Skin of body (tissue), 2 donors: Measurements from ENCODE around the gene RNPEPL1. TPM values are rescaled to one million over a fixed set of nuclear protein-coding genes. Genes with fewer than 3 reads are reported as not detected.
A peak's percentile ranks its signal among the peaks of the same experiment; 100 is the strongest.

ENCODE experiments used
- DNase-seq: peaks from one replicate; lab custom pipeline; 2025; lab: John Stamatoyannopoulos, UW
- total RNA-seq: library from RNA; depleted of rRNA; stranded (reverse); fragments of >200 nt; gene quantifications from one replicate; pipeline ENCODE4 v1.2.3, GENCODE V29; 2014

RNPEPL1 gene
- total RNA-seq, 1 donor from 2014 or later, result 12.0 TPM

DNA sequence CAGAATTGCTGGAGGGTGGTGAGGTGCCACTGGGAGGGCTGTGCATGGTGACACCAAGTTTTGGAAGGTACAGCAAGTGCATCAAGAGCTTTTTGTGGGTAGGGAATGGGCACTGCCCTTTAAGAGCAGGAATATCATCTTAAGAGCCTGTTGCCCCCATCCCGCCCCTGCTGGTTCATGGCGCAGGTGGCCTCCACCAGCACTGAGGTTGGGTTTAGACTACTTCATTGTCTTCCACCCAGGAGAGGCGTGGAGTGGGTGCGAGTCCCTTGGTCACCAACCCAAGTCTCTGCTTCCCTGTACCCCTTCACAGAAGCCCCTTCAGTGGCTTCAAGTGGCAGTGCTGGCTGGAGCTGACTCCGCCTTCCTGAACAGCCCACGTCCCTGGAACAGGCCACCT, 7.8 kb downstream of the RNPEPL1 start:
- DNase-seq, result no peak

DNA sequence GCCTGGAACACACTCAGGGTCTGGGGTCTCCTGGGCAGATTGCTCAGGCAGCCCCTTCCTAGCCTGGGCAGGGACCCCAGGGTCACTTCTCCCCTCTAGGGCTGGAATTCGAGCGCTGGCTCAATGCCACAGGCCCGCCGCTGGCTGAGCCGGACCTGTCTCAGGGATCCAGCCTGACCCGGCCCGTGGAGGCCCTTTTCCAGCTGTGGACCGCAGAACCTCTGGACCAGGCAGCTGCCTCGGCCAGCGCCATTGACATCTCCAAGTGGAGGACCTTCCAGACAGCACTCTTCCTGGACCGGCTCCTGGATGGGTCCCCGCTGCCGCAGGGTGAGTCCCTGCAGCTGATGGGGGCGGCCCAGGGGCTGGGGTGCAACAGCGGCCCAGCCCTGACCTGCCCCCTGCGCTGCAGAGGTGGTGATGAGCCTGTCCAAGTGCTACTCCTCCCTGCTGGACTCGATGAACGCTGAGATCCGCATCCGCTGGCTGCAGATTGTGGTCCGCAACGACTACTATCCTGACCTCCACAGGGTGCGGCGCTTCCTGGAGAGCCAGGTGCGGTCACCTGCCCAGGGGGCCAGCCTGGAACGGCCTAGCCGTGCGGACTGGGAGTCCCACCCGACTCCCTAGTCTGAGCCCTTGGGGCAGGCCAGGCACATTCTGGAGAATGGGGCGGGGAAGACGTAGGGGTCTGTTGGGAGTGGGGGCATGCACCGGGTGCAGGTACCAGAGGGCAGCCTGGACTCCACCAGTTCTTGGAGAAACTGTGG, 8.3 kb downstream of the RNPEPL1 start:
- no peak for DNase-seq

DNA sequence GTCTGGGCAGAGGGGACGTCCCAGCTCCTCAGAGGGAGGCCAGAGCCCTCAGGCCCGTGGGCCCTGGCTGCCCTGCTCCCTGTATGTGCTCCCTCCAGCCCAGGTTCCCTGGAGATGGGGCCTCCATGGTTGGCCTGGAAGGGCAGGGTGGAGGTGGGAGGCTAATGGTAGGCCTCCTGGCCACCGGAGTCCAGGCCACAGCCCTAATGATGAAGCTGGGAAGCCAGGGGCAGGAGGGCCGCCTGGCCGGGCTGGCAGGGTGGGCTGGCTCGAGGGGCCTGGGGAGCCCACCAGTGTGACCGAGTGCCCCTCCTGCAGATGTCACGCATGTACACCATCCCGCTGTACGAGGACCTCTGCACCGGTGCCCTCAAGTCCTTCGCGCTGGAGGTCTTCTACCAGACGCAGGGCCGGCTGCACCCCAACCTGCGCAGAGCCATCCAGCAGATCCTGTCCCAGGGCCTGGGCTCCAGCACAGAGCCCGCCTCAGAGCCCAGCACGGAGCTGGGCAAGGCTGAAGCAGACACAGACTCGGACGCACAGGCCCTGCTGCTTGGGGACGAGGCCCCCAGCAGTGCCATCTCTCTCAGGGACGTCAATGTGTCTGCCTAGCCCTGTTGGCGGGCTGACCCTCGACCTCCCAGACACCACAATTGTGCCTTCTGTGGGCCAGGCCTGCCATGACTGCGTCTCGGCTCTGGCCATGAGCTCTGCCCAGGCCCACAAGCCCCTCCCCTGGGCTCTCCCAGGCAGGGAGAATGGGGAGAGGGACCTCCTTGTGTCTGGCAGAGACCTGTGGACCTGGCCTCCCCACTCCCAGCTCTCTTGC, 9.2 kb downstream of the RNPEPL1 start:
- DNase-seq, result no peak

DNA sequence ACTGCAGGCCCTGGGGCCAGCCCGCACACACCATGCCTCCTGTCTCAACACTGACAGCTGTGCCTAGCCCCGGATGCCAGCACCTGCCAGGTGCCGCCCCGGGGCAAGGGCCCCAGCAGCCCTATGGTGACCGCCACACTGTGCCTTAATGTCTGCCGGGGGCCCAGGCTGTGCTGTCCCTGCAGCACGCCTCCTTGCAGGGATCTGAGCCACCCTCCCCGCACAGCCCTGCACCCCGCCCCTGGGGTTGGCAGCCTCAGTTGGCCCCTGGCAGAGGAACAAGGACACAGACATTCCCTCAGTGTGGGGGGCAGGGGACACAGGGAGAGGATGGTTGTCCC, 9.8 kb downstream of the RNPEPL1 start:
- DNase-seq, result no peak

DNA sequence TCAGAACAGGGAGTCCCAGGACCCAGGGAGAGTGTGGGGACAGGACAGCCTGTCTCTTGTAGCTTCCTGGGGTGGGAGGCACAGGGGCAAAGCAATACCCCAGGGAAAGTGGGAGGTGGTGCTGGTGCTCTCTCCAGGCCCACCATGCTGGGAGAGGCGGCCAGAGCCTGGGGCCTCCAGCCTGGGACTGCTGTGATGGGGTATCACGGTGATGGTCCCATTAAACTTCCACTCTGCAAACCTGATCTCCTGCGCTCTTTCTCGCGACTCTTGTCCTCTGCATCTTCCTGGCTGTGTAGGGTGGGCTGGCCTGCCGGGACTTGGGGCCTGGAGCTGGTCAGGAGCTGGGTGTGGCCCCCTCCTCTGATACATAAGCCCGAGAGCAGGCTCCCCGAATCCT, 10.2 kb downstream of the RNPEPL1 start:
- no peak for DNase-seq

DNA sequence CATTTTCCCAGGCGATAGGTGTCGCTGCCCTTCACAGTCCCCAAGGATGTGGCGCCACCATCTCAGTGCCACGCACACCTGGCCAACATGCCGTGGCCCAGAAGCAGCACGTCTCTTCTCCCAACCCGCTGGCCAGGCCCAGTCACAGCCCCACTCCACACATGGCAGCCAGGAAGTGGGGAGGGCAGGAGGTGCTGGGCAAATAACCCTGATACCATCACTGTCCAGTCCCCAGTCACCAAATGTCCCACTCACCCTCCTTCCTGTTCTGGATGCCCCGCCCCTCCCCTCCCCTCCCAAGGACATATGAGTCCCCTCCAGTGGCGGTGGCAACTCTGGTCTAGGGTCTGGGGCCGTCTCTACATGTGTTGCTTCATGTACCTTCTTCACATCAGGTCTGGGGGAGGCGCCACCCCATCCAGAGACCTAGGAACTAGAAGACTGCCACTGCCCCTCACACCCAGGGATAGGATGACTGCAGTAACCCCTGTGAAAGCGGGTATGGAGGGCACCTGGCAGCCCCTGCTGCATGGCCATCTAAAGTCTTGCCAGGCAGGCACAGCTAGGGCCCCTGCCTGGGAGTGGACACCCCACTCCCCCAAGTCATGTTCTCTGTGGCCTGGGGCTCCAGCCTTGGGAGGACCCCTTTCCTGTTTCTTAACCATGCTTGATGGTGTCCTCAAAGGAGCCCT, 10.9 kb downstream of the RNPEPL1 start:
- no peak for DNase-seq

DNA sequence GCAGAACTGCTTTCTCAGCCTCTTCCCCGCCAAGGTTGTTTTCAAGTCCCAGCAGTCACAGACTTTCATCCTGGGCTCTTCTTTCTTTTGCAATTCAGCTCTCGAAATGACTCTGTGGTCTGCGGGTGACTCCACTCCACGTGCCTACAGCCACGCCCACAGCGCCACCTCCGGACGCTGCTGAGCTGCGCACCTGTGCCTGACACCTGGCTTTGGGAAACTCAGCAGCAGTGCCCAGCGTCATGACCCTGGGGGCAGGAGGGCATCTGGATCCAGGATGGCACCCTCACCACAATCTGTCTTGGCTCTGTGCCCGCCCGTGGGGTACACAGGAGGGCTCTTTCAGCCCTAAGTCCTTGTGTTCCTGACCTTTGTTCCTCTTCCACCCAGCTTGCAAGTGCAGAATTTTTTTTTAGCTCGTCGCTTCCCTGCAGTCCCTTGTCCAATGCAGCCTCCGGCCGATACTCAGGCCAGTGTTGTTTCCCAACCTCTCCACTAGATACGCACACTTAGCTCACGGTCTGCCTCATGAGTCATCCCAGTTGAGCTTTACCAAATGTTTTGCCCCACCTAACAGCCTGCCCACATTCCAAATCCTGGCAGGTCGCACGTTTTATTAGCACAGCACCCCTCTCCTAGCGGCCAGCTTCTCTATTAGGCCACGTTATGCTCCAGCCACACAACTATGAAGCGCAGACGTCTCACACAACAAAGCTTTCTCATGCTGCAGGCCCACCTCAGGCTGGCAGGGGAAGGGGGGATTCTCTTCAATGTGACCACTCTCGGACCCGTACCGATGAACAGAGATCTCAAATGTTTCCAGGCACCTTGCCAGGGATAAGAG, 11.7 kb downstream of the RNPEPL1 start:
- no peak for DNase-seq

DNA sequence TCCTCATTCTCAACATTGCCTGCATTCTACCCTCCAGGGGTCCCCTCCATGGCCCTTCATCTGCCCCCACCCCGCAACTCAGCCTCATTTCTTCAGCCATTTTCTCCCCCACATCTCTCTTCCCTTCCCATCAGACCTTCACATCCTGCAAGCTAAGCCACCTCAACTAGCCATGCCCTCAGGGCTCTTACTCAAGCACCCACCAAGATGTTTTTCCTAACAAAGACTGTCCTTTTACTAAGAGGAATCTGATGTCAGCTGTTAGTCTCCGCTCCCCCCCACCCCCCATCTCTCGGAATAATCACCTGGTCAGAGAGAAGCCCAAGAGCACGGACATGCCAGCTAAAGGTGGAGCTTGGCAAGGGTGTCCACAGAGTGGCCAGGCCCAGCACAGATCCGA, 13.5 kb downstream of the RNPEPL1 start:
- DNase-seq, result no peak

DNA sequence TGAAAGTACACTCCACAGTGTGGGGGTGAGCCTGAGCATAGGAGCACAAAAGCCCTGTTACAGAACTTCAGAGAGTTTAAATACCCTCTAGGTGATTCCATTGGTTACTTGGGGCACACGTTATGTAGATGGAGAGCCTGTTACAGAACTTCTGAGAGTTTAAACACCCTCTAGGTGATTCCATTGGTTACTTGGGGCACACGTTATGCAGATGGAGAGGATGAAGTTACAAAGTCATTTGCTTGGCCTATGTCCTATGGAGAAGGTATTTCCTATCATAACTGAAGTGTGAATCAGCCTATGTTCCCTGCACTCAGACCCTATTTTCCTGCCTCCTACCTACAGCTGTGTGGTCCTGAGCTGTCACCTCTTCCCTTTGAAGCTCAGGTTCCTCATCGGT, 14.5 kb downstream of the RNPEPL1 start:
- no peak for DNase-seq

DNA sequence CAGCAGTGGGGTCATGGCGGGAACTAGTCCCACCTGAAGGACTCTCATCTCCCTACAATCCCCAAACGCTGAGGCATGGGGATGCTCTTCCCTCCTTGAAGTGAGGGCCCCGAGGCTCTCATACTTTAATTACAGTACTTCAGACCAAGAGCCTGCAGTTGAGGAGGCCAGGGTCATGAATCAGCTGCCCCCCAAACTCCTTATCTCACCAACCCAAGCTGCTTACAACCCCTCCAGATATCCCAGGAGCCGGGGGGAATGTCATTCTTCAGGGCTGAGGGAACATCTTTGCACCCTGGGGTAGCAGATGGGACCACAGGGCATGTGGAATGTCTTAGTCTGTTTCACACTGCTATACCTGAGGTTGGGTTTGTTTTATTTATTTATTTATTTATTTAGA, 15.5 kb downstream of the RNPEPL1 start:
- no peak for DNase-seq

DNA sequence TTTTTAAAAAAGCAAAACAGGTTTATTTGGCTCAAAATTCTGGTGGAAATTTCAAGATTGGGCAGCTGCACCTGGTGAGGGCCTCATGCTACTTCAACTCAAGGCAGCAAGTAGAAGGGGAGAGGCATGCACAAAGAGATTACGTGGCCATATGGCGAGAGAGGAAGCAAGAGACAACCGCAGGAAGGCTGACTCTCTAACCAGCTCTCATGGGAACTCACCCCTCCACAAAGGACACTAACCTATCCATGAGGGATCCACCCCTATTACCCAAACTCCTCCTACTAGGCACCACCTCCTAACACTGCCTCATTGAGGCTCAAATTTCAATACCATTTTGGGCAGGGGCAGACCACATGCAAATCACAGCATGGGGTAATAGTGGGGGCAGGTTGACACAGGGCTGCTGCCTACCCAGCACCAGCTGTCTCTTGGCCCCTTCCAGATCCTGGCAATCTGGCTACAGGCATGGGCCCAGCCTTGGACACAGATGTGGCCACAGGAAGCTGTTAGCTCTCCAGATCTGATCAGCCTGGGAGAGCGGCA, 16.3 kb downstream of the RNPEPL1 start:
- DNase-seq, result no peak

DNA sequence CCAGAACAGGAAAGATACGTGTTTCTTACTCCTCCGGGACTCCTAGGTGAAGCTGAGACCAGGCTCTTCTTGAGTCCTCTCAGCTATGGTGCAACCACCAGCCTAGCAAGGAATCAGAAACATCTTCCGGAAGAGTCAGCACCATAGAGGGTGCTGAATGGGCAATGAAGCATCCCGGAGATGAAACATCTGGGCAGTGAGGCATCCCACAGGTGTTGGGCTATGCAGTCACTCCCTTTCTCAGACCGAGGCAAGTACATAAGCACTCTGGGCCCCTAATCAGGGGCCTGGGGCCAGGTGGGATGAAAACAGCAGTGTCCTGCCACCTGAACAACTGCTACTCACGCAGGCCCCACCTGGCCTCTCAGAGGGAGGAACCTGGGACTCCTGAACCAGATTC, 16.8 kb downstream of the RNPEPL1 start:
- no peak for DNase-seq

DNA sequence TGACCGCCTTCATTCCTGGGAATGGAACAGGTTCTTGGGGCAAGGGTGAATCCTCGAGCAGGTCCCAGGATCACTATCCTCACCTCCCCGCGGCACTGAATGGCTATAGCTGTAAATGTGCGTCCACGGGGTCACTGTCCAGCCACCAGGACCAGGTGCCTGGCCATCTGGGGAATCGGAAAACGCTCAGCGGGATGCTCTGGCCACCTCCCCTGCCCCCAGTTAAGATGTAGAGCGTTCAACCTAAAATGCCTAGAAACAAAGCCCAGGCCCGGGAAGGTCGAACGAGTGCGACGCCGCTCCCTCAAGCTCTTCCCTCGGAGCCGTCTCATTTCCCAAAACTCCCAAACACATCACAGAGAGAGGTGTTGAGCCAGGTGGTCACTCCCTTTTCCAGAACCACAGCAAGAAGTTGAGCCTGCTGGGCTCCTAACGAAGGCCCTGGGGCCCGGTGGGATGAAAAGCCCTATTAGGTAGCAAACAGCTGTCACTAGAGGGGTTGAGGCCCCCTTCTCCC, 17.5 kb downstream of the RNPEPL1 start:
- no peak for DNase-seq

DNA sequence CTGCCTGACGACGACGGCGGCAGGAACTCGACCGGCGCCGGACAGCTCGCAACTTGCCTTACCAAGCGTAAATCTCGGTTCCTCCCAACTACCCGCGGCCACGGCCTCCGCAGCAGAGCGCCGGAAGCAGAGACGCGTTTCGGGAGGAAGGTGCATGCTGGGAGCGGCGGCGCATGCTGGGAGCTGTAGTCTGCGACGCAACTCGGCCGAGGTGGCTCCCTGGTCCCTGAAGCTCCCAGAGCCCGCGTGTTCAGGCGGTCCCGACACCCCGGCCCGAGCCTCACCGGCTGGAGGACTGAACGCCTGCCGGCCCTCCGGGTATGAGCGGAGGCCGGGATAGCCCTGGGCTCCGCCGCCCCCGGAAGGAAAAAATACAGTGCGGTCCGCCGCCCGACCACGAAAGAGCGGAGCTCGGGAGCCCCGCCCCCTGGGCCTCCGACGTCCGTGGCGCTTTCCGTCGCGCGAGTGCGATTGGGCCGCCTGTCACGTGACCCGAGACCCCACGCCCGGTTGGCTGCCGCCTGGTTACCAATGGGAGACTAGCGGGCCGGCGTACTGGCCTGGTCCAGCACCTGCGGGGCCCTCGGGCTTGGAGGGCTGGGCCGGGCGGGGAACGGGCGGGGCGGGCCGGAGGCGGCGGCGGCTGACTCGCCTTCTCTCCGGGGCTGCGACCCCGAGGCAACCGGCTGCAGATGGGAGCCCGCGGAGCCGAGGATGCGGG, 18.1 kb downstream of the RNPEPL1 start, which contains the start of gene CAPN10:
CAPN10 (plus strand) TSS at position 537 of the 721 bp plus-strand sequence; CDS start at position 715, 178 bp downstream.
- DNase-seq, result peak; percentile 94

DNA sequence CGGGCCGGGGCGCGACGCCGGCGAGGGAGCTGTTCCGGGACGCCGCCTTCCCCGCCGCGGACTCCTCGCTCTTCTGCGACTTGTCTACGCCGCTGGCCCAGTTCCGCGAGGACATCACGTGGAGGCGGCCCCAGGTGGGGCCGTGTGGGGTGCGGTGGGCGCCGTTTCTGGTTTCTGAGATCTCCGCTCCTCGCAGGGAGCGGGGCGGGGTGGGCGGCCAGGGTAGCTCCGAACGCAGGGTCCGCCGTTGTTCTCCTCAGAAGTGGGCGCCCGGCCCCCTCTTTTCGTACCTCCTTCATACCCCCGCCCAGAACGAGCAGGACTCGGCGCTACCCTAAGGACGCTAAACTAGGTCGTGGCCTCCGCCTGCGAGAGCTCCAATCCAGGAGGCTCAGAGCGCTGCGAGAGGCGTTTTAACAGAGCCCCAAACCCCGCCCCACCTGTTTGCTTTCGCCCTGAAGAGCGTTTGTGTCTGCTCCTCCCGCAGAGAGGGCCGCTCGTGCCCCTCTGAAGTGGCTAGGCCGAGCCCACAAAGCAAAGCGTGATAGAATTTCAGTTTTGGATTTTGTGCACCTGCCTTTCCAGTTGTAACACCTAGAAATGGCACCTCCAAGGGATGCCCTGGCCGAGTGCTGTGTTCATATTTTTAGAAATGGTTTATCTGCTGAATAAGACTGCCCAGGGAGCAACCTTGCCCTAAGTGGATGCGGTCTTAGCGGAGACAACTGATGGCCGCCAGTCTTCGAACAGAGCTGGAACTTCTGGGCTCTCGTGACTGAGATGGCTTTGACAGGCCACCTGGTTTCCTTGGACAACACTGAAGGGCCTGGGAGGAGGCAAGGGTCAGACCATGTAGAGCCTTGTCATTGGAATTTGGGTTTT, 18.9 kb downstream of the RNPEPL1 start:
- DNase-seq, result no peak

DNA sequence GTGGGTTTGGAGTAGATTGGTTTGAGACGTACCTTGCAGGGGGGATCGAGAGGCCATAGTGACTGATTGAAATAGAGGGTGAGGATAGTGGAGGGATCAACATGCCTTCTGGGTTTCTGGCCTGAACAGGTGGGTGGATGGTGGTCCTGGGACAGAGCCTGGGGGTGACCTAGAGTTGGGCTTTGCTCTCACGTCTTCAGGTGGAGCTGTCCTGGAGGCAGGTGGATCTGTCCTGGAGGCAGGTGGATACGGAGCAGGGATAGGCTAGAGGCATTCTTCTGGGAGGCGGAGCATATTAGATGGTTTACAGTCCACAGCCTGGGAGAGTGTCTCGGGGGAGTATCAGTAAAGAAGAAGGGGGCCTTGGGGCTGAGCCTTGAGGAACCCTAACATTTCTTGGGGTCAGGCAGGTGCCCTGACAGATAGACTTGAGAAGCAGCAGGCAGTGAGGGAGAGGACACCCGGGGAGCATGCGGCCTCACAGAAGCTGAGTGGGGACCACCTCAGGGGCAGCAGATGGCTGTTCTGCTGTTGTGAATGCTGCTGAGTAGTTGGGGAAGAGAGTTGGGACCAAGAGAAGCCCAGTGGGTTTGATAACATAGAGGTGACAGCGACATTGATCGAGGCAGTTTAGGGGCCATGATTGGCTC, 19.8 kb downstream of the RNPEPL1 start:
- DNase-seq, result no peak

DNA sequence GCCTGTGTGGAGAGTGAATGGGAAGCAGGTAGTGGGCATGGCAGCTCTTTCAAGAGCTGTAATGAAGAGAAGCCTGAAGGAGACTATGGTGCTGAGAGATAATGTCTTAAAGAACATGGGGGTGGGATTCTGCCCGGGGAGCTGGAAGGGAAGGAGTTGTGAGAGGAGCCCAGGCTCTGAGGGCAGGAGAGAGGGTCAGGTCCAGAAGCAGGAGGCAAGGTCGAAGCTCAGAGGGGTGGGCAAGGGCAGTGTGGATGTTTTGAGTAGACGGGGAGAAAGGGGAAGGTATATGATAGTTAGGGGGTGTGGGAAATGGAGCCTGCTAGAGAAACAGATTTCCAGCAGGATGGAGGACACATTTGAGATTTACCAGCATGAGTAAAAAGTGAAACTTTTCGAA, 20.4 kb downstream of the RNPEPL1 start:
- no peak for DNase-seq

DNA sequence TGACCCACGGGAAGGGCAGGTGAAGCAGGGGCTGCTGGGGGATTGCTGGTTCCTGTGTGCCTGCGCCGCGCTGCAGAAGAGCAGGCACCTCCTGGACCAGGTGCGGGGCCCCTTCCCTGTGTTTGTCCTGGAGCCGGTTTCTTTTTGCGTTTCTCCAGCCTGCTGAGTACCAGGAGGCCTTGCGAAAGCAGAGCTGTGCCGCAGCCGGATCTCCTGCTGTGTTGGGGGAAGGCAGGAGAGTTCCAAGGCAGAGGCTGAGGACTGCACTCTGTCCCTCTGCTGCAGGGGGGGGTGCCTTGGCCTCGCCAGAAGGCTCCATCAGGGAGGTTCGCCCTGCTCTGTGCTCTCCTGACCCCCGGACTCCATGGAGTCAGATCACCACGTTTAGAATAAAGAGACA, 21.1 kb downstream of the RNPEPL1 start:
- DNase-seq, result no peak
